ENCODE results near the gene TXNDC12.
"Not testable (repeated sequence)": the region's sequence is repeated elsewhere in the genome, so short reads cannot be mapped to it uniquely, and the experiment has no call there.

Gene TXNDC12

DNA sequence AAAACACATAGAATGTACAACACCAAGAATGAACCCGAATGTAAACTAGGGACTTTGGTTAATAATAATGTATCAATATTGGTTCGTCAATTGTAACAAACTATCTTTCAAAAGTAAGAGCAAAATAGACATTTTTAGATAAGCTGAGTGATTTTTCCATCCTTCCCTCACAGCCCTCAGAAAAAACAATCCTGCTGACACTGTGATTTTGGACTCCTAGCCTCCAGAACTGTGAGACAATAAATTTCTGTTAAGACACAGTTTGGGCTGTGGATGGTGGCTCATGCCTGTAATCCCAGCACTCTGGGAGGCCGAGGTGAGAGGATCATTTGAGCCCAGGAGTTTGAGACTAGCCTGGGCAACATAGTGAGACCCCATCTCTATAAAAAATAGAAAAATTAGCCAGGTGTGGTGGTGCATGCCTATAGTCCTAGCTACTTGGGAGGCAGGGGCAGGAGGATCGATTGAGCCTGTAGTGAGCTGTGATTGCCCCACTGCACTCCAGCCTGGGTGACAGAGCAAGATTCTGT lies 9.3 kb downstream of the TXNDC12 start:
- not testable (repeated sequence) for DNase-seq

DNA sequence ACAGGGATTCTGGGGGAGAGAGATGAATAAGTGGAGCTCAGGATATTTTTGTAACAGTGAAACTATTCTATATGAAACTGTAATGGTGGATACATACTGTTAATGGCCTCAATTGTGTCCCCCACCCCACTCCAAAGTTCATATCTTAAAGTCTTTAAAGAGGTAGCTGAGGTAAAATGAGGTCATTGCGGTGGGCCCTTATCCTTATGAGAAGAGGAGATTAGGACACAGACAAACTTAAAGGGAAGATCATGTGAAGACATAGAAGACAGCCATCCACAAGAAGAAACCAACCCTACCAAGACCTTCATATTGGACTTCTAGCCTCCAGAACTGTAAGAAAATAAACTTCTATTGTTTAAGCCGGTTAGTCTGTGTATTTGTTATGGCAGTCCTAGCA lies 9.8 kb downstream of the TXNDC12 start:
- no peak for DNase-seq

DNA sequence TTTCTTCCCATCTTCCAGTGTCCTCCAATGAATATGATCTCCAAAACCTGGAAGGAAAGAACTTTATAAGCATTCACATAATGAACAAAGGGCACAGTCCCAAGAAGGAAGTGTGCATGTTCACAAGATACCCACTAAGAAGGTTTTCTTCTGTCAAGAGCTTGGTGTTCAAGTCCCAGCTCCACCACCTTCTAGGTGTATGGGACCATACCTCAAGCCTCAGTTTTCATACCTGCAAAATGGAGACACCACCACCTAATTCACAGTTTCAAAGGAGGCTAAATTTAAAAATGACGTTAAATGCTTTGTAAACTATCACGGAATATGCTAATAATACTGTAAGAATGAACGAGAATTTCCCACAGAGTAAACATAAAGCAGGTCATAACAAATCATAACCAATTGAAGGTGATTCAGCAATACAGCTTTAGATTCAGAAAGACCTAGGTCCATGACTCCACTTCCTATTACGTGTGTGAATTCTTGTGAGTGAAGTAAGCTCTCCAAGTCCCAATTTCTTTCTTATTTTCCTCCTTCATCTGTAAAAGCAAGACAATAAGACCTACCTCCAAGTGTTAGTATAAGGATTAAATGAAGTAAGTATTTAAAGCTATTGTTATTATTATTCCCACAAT lies 13.3 kb downstream of the TXNDC12 start:
- DNase-seq = no peak

DNA sequence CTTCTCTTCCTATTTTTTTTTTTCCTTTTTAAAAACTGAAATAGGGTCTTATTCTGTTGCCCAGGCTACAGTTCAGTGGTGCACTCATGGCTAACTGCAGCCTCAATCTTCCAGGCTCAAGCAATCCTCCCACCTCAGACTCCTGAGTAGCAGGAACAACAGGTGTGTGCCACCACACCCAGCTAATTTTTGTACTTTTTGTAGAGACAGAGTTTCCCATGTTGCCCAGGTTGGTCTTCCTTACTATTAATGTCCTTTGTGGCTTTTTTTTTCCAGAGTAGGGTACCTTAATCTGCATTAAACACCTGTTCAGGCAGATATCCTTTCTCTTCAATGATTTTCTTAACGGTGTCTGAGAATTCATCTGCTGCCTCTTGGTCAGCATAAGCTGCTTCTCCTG lies 17.1 kb downstream of the TXNDC12 start:
- no peak for DNase-seq

DNA sequence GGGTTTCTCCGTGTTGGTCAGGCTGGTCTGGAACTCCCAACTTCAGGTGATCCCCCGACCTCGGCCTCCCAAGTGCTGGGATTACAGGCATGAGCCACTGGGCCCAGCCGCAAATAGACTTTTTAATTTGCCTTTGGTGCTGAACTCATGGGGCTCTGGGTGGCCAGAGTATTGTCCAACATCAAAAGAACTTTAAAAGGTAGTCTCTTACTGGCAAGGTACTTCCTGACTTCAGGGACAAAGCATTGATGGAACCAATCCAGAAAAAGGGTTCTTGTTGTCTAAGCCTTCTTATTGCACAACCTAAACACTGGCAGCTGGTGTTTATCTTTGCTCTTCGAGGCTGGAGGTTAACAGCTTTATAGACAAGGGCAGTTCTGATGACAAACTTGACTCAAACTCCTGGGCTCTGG lies 17.6 kb downstream of the TXNDC12 start:
- DNase-seq = no peak

DNA sequence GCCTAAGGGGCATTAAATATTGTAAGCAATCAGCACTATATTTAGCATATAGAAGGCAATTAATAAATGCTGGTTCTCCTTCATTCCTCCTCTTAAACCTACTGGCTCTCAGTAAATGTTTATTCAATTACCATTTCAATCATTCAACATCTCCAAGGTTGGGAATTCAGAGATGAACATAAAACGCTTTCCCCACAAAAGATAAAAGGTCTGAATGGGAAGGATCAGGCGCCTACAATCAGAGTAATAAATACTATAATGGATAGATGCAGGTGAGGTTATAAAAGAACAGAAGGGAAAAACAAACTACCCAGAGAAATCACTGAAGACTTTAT lies 21.0 kb downstream of the TXNDC12 start:
- no peak for DNase-seq

DNA sequence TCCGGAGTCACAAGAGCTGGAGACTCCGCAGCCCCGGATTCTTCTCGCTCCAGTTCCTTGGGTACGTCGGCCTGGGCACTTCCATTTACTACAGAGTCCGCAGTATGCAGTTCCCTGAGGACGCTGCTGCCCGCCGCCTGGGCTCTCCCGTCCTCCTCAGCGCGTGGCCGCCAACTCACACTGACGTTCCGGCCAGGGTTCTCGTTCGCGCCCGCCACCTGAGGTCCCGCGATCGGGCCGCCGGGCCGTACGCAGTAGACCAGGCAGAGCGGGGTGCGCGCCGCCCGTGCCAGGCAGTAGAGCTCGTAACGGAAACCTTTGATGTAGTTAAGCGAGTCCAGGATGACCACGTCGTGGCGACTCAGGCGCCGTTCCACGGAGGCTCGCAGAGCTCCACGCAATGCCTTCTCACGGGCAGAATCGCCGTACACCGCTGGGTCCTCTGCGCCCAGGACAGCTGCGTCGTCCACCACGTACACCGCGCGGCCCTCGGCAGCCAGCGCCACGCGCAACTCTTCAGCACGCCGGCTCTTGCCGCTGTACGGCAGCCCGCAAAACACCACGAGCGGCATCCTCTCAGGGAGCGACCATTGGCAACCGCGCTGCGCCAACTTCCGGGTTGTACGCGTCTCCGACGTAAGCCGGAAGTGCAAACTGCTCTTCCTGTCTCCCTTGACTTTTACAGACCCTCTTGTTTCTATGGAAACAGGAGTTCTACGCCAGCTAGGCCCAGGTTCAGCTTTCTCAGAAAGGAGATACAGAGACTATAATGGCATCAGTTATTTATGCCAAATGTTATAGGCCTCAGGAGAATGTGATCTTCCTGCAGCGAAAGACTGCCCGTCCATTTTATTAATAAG lies 21.6 kb downstream of the TXNDC12 start, which contains the start of gene KTI12:
TSS of gene KTI12 (minus strand) at position 621 of the 860 bp plus-strand sequence. CDS start at position 572, 49 bp downstream.
- peak; percentile 91 for DNase-seq

DNA sequence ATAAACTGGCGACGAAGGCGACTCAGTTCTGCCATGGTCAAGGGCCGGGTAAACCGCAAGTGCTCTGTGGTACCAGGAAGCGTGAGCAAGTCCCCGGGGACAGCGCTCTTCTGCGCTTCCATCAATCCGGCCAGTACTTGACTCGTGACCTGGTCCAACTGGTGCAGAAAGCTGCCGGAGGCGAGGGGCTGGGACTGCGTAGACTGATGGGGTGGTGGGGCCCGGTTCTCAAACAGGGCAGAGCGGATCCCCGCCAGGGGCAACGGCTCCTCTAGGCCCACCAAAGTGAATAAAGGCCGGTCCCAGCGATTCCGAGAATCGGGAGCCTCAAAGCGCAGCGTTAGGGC lies 22.2 kb downstream of the TXNDC12 start:
- peak; percentile 20 for DNase-seq

DNA sequence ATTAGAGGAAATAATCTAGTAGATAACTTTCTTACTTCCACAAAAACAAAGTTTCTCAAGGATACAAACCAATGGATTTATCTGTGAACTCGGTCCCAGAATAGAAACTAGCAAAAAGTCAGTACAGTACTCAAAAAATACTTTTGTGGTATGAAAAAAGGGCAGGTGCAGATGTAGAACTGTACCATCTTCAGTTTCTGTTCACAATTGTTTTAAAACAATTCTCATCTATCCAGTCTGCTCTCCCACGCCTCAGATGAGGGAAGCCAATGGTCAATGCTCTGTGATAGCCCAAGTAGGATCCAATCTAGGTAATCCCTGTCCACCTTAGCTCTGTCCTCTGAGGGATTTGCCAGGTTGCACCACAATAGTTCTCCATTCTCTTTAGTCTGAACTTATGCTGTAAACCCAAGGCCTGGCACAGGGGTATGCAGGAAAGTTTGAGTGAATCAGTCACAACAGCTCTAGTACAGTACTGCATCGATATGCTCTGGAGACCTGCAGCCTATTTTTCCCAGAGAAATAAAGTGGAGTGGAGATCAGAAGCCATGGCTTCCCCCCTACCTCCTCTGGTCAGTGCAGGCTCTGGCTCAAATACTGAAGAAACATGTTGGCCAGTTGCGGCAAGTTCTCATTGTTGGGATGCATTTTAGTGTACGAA lies 22.7 kb downstream of the TXNDC12 start:
- DNase-seq = no peak

DNA sequence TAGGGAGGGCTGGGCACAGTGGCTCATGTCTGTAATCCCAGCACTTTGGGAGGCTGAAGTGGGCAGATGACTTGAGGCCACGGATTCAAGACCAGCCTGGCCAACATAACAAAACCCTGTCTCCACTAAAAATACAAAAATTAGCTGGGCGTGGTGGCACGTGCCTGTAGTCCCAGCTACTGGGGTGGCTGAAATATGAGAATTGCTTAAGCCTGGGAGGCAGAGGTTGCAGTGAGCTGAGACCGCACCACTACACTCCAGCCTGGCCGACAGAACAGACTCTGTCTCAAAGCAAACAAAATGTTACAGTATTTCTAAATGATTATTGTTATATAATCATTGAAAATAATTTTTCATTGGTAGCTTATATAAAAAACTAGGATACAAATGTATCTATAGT lies 26.2 kb downstream of the TXNDC12 start:
- not testable (repeated sequence) for DNase-seq

DNA sequence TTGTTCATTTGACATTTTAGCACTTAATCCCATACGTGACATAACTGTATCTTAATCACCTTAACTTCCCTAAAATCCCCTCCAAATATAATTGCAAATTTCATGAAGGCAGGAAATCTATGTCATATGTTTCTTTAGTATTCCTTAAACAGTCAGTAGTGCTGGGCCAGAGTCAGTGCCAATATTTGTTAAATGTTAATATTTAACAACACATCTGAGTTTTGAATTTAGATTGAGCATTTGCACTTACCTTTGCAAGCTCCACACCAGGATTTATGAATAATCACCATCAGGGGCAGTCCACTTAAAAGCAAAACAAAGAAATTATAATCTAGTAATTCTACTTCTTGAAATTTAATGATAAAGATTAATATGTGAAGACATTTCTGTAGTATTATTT lies 26.7 kb downstream of the TXNDC12 start:
- DNase-seq = no peak

DNA sequence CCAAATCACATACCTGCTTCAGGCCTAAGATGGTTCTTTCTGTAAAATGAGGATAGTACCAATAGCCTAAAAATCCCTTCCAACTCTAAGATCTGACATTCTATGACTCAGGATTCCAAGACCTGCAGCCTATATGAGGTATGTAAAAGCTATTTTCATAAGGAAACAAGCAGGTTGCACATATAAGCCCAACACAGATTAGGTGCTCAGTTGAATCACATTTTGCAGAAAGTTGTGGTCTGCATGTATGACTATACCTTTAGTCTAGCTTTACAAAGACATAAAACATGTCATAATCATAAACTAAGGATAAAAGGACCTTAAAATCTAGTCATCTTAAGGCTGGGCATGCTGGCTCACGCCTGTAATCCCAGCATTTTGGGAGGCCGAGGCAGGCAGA lies 28.7 kb downstream of the TXNDC12 start:
- no peak for DNase-seq

DNA sequence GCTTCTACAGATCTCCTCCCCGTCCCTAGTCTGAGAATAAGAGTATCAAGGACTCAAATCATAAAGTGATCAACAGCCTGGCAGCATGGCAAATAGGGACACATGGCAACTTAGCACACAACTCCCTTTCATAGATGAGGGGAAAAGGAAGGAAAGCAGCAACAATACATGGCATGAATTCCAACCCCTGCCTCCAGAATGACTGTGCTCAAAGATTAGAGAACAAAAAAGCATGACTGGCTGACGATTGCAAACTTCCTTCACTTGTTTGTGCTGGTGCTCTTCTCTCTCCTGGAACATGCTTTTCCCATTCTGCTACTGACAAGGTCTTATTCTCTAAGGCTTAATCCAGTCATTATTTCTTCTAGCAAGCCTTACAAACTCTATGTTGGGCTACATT lies 32.9 kb downstream of the TXNDC12 start:
- DNase-seq = no peak

DNA sequence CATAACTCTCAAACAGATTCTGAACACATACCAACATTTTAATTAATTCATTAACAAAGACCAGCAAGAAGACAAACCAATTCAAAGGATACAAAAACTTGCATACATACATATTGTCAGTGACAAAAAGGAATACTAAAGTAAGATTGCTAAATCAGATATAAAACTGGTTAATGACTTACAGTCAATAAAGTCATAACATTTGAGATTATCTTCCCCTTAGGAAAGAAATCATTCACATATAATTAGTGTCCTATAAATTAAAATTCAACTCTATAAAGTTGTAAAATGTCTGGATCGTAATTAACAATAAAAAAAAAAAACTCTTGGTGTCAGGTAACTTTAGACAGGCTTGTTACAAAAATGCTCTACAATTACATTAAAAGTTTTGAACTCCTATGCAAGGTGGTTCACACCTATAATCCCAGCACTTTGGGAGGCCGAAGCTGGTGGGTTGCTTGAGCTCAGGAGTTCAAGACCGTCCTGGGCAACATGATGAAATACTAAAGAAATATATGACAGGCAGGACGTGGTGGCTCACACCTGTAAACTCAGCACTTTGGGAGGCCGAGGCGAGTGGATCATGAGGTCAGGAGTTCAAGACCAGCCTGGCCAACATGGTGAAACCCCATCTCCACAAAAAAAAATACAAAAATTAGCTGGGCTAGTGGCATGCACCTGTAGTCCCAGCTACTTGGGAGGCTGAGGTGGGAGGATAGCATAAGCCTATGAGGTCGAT lies 46.8 kb downstream of the TXNDC12 start:
- DNase-seq = no peak

DNA sequence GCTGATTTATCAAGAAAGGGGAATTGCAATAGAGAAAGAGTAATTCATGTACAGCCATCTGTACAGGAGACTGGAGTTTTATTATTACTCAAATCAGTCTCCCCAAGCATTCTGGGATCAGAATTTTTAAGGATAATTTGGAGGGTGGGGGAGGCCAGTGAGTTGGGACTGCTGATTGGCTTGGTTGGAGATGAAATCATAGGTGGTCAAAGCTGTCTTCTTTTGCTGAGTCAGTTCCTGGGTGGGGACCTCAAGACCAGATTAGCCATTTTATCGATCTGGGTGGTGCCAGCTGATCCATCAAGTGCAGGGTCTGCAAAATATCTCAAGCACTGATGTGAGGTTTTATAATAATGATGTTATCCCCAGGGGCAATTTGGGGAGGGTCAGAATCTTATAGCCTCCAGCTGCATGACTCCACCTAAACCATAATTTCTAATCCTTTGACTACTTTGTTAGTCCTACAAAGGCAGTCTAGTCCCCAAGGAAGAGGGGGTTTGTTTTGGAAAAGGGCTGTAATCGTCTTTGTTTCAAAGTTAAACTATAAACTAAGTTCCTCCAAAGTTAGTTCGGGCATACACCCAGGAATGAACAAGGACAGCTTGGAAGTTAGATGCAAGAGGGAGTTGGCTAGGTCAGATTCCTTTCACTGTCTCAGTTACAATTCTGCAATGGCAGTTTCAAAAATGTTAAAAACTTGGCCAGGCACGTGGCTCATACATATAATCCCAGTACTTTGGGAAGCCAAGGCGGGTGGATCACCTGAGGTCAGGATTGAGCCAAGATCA lies 47.6 kb downstream of the TXNDC12 start:
- no peak for DNase-seq

DNA sequence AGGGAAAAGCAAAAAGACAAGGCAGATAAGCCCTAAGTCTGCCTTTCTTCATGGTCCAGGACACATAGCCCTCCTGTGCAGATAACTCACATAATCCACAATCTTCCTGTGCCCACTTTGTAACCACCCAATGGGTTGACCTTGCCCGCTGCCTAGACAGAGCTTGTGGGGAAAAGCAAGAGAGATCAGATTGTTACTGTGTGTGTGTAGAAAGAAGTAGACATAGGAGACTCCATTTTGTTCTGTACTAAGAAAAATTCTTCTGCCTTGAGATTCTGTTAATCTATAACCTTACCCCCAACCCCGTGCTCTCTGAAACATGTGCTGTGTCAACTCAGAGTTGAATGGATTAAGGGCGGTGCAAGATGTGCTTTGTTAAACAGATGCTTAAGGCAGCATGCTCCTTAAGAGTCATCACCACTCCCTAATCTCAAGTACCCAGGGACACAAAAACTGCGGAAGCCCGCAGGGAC lies 48.9 kb downstream of the TXNDC12 start:
- DNase-seq = not testable (repeated sequence)

DNA sequence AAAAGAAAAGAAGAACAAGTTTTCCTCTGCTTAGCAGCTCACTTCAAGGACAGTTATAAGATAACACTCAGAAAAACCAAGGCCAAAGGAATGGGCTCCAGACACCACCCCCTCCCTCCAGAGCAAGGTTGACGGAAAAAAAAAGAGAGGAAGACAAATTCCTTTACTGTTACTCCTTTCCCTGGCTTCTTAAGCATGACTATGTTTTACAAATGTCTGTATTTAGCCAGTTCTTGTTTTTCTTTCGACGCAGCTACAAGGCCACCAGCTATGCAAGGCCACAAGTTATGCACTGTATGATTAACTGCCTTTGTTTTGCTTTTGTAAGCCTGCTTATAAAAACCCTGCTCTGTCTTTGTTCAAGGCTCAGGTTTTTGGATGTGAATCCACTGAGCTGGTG lies 49.4 kb downstream of the TXNDC12 start:
- DNase-seq = not testable (repeated sequence)

DNA sequence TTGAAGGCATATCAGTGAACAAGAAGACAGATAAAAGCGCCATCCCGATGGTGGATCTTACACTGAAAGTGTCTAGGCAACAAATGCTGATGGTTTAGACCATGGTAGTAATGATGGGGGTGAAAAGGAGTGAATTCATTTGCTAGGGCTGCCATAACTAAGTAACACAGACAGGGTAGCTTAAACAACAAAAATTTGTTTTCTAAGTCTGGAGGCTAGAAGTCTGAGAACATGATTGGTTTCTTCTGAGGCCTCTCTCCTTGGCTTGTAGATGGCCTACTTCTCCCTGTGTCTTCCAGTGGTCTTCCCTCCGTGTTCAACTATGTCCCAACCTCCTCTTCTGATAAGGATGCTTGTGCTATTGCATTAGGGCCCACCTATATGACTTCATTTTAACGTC lies 51.1 kb downstream of the TXNDC12 start:
- DNase-seq = no peak

DNA sequence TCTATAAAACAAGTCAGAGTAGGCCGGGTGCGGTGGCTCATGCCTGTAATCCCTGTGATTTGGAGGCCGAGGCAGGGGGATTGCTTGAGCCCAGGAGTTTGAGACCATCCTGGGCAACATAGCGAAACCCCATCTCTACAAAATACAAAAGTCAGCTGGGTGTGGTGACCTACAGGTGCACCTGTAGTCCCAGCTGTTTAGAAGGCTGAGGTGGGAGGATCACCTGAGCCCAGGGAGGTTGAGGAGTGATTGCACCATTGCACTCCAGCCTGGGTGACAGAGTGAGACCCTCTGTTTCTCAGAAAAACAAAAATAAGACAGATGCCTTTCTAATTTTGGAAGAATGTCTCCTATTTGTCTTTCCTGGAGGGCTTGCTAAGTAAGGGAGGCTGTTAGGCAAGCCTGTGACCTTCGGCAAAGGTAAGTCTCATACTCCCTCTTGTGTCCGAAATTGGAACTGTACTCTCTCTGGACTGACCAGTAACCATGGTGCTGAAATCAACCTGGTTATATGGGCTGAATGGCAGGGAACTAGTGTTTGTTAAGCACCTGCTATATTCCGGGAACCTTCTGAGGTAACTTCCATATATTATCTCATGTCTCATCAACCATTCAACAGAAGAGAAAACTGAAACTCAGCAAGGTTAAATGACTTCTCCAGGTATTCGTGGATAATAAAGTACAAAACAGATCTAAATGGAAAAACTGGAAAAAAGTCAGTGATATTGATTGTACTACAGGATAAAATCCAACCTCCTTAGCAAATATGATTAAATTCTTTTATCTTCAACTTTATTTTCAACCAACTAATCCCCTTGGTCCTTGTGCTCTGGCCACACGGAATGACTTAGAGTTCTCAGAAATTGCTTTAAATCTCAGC lies 52.7 kb downstream of the TXNDC12 start:
- DNase-seq = peak; percentile 42

DNA sequence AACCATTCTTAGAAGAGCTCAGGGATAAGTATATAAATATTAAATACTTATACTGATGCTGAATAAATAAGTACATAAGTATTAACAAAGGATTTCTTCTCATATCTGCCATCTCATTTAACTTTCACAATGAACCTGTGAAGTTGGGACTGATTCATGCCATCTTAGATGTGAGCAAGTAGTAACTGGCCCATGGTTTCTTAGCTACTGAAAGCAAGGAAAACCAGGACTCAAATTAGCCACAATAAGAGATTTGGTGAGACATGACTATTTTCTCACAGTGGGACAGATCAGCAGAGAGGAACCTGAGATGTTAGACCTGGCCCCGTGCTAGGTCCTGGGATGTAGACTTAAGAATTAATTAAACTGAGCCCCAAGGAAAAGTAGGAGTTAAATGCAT lies 56.3 kb downstream of the TXNDC12 start:
- no peak for DNase-seq

DNA sequence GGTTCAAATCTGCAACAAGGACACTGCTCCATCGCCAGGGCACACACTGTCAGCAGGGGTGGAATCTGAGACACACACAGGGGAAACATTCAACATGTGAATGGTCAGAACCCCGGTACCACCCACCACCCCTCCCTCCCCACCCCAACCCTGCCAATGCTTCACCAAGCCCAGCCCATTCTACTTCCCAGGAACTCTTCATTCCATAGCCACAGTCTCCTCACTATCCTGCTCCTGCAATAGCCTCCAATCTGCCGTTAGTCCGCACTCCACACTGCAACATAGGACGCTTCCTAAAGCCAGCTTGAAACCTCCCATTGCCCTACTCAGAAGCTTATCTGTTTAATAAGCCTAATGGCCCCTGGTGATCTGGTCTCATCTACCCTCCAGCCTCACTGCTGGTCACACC lies 57.0 kb downstream of the TXNDC12 start:
- DNase-seq = no peak
